Body of pancreas (tissue), 4 donors: ENCODE results near the gene ARHGEF11.

Source experiments
- POLR2A ChIP-seq, 3 donors: fragments of 450-650 bp; IDR thresholded peaks; one replicate each; pipeline ENCODE4 v1.6.1; 2016; ENCODE audit warnings: antibody characterized with exemption in 3 of 3, mild to moderate bottlenecking in 2 of 3
- TF ChIP-seq, protein P1 (sequence below), 7 experiments: fragments of 450-650 bp in 4 of 7; fragments of 200-600 bp in 3 of 7; sonication (generic) in 3 of 7; IDR thresholded peaks; one replicate each; pipeline ENCODE4 v1.5.1; 2016 to 2019; ENCODE audit warnings: antibody characterized with exemption in 7 of 7

DNA sequence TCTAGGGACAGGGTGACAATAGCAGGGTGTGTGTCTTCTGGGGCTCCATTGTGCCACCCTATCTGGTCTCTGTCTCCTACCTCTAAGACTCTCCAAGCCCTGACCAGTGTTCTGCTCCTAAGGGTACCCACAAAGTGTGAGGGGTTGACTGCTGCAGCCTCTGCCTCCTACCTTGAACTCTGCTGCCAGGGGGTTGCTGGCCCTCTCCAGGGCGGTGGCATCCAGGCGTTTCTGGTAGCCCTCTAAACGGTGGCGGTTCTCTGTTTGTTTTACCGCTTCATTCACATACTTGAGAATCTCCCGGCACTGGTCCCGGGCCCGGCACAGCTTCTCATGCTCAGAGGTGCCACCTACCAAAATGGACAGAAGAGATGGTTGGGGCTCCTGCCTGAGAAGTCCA lies 100.7 kb downstream of the ARHGEF11 start:
- TF ChIP-seq, protein P1, sequence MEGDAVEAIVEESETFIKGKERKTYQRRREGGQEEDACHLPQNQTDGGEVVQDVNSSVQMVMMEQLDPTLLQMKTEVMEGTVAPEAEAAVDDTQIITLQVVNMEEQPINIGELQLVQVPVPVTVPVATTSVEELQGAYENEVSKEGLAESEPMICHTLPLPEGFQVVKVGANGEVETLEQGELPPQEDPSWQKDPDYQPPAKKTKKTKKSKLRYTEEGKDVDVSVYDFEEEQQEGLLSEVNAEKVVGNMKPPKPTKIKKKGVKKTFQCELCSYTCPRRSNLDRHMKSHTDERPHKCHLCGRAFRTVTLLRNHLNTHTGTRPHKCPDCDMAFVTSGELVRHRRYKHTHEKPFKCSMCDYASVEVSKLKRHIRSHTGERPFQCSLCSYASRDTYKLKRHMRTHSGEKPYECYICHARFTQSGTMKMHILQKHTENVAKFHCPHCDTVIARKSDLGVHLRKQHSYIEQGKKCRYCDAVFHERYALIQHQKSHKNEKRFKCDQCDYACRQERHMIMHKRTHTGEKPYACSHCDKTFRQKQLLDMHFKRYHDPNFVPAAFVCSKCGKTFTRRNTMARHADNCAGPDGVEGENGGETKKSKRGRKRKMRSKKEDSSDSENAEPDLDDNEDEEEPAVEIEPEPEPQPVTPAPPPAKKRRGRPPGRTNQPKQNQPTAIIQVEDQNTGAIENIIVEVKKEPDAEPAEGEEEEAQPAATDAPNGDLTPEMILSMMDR (IDR thresholded peaks at IDR 0.05): no peak
- TF ChIP-seq POLR2A (IDR thresholded peaks at IDR 0.05): no peak
